Neural cell (in vitro differentiated cells): ENCODE data around the gene PYGB. TPM values are rescaled to one million over a fixed set of nuclear protein-coding genes. Genes with fewer than 3 reads are reported as not detected.

Source experiments
- H2AFZ ChIP-seq: fragments of 200-600, 300-800 bp; sonication (generic), shearing (Covaris generic); 2 replicates; pipeline ENCODE4 v1.6.0; 2014; ENCODE audit warnings: low read depth, mild to moderate bottlenecking, antibody characterized with exemption, low read length, moderate library complexity
- H3F3A ChIP-seq: fragments of 200-600 bp; shearing (Covaris generic); 2 replicates; pipeline ENCODE4 v1.6.1; 2016; ENCODE audit warnings: mild to moderate bottlenecking, moderate library complexity, mixed read lengths, antibody characterized with exemption, low read length; ENCODE audit not compliant: insufficient read depth, poor library complexity, severe bottlenecking
- H3K27ac ChIP-seq: fragments of 200-600, 300-800 bp; sonication (generic), shearing (Covaris generic); 2 replicates; pipeline ENCODE4 v1.5.1; 2014; ENCODE audit warnings: mild to moderate bottlenecking, low read length, moderate library complexity
- H3K27me3 ChIP-seq: fragments of 300-800, 200-600 bp; sonication (generic), shearing (Covaris generic); 2 replicates; pipeline ENCODE4 v1.6.0; 2014; ENCODE audit warnings: mild to moderate bottlenecking, low read depth, low read length, moderate library complexity; ENCODE audit not compliant: insufficient read depth
- H3K36me3 ChIP-seq: fragments of 300-800, 200-600 bp; sonication (generic), shearing (Covaris generic); 2 replicates; pipeline ENCODE4 v1.5.1; 2014; ENCODE audit warnings: mild to moderate bottlenecking, antibody characterized with exemption, low read length, moderate library complexity; ENCODE audit not compliant: insufficient read depth
- H3K4me2 ChIP-seq: fragments of 300-800, 200-600 bp; sonication (generic), shearing (Covaris generic); 2 replicates; pipeline ENCODE4 v1.6.0; 2014; ENCODE audit warnings: mild to moderate bottlenecking, low read length
- H3K4me3 ChIP-seq: fragments of 300-800, 200-600 bp; sonication (generic), shearing (Covaris generic); 2 replicates; pipeline ENCODE4 v1.5.1; 2014; ENCODE audit warnings: mild to moderate bottlenecking, low read length, moderate library complexity
- H3K79me2 ChIP-seq: fragments of 200-600 bp; shearing (Covaris generic); replicated peaks from 2 replicates; pipeline ENCODE4 v1.6.0; 2014; ENCODE audit warnings: mild to moderate bottlenecking, low read length, moderate library complexity; ENCODE audit not compliant: insufficient read depth
- H3K9ac ChIP-seq: fragments of 300-800, 200-600 bp; sonication (generic), shearing (Covaris generic); 2 replicates; pipeline ENCODE4 v1.6.1; 2016; ENCODE audit warnings: mild to moderate bottlenecking, low read length, mixed read lengths
- H3K9me2 ChIP-seq: fragments of 200-600 bp; shearing (Covaris generic); 2 replicates; pipeline ENCODE4 v1.6.1; 2016; ENCODE audit warnings: mild to moderate bottlenecking, low read length, mixed read lengths; ENCODE audit not compliant: insufficient read depth
- H3K9me3 ChIP-seq: fragments of 200-600, 300-800 bp; sonication (generic), shearing (Covaris generic); 2 replicates; pipeline ENCODE4 v1.6.1; 2016; ENCODE audit warnings: mild to moderate bottlenecking, mixed run types, low read length, moderate library complexity, mixed read lengths
- H4K20me1 ChIP-seq: fragments of 200-600 bp; shearing (Covaris generic); 2 replicates; pipeline ENCODE4 v1.6.1; 2016; ENCODE audit warnings: mild to moderate bottlenecking, mixed run types; ENCODE audit not compliant: insufficient read depth
- EP300 ChIP-seq: fragments of 450-650 bp; conservative IDR thresholded peaks from 2 replicates; pipeline ENCODE4 v1.6.1; 2014; ENCODE audit warnings: antibody characterized with exemption, mild to moderate bottlenecking, moderate library complexity; ENCODE audit not compliant: poor library complexity, severe bottlenecking
- MXI1 ChIP-seq: fragments of 450-650 bp; conservative IDR thresholded peaks from 2 replicates; pipeline ENCODE4 v1.6.1; 2014; ENCODE audit warnings: antibody characterized with exemption, mild to moderate bottlenecking; ENCODE audit not compliant: poor library complexity, severe bottlenecking
- POLR2AphosphoS5 ChIP-seq: IDR thresholded peaks from 2 replicates; pipeline ENCODE4 v1.6.1; 2012
- RAD21 ChIP-seq: fragments of 450-650 bp; conservative IDR thresholded peaks from 2 replicates; pipeline ENCODE4 v1.6.1; 2014; ENCODE audit warnings: antibody characterized with exemption, mild to moderate bottlenecking, moderate library complexity
- REST ChIP-seq: IDR thresholded peaks from 2 replicates; pipeline ENCODE4 v1.6.1; 2012; ENCODE audit warnings: borderline replicate concordance
- TAF1 ChIP-seq: IDR thresholded peaks from 2 replicates; pipeline ENCODE4 v1.6.1; 2012; ENCODE audit warnings: low read depth
- polyA plus RNA-seq: library from polyadenylated mRNA; depleted of rRNA; stranded (reverse); fragments of >200 nt; gene quantifications from 2 replicates; pipeline ENCODE4 v1.2.3, GENCODE V29; 2014
- small RNA-seq, 3 experiments: library from RNA; depleted of rRNA; stranded (forward); fragments of <200 nt; gene quantifications; one replicate each; pipeline ENCODE3, GENCODE V24; 2012

Gene PYGB
- polyA plus RNA-seq, 1 donor from 2014 or later = 70.5 TPM

GRCh38 chr20:25346349-25346748, 98.5 kb downstream of the PYGB start:
- Histone ChIP-seq H3K9me3 (no peaks in the 10 kb centered on the region), H3K36me3 (no peaks in the 10 kb centered on the region), H3K27ac (no peak overlapping the region), H3K4me3 (no peak overlapping the region), H3K9me2 (no peaks in the 10 kb centered on the region), H3F3A (no peaks in the 10 kb centered on the region), H3K27me3 (no peaks in the 10 kb centered on the region), H4K20me1 (no peaks in the 10 kb centered on the region), H2AFZ (no peak overlapping the region), H3K9ac (no peak overlapping the region), H3K79me2 (peaks cover 14% of the 10 kb centered on the region), H3K4me2 (no peak overlapping the region)
- TF ChIP-seq MXI1 = no peak
- TF ChIP-seq EP300 = no peak
- TF ChIP-seq RAD21 = no peak
- TF ChIP-seq POLR2AphosphoS5 = no peak
- TF ChIP-seq REST = no peak
- TF ChIP-seq TAF1 = no peak

Small RNA genes within 50 kb of the gene (small RNA-seq; reads per million reads assigned to genes)
- gene AL035252.4 (0 reads per million in 3 experiments), gene AL121772.2 (0 to 0.03 (median 0.03) reads per million in 3 experiments), gene RF00019 (0 to 1.2 (median 0) reads per million in 3 experiments)

Other genes starting within 250 kb of the PYGB start
- 0.14 TPM in 1 of 2 replicates, not detected in the other for gene ACSS1, start 189.9 kb upstream of the PYGB start, polyA plus RNA-seq
- gene VSX1, start 165.9 kb upstream of the PYGB start, polyA plus RNA-seq = not detected in 2 replicates
- 143 and 184 TPM in 2 replicates for gene ENTPD6, start 52.4 kb upstream of the PYGB start, polyA plus RNA-seq
- 32.3 and 48.4 TPM in 2 replicates for gene ABHD12, start 142.8 kb downstream of the PYGB start, polyA plus RNA-seq
- gene GINS1, start 159.6 kb downstream of the PYGB start, polyA plus RNA-seq = 3.8 and 4.5 TPM in 2 replicates